ENCODE data around the gene PRKN. TPM values are rescaled to one million over a fixed set of nuclear protein-coding genes. Genes with fewer than 3 reads are reported as not detected.

Gene PRKN
- total RNA-seq, 6 experiments from 2014 or later: 0.32 TPM; not detected in 5

DNA sequence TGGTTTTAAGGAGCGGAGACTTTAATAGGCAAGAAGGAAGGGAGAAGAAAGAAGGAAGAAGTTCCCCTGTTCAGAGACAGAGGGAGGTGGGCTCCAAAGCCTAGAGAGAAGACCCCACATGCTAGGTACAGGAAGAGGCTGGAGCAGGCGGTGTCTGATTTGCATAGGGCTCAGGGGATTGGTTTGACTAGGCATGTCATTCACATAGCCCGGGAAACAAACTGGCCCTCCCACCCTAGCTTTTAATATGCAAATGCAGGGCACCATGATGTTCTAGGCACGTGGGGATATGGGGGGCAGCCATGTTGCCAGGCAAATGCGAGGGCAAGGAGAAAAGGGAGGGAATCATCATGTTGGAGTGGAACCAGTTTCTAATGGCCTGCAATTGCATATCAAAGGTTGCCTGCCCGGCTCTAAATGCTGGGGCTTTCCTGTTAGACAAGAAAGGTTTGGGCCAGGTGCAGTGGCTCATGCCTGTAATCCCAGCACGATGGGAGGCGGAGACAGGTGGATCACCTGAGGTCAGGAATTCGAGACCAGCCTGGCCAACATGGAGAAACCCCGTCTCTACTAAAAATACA, 1419.4 kb downstream of the PRKN start:
- peaks cover 17% of the 10 kb centered on the region for H3K4me1 Mint-ChIP-seq (ENCODE audit: low read depth)
- peaks cover 30% of the 10 kb centered on the region for H3K27me3 Mint-ChIP-seq (ENCODE audit: insufficient read depth)
- no peak overlapping the region for H3K27ac Mint-ChIP-seq
- no peaks in the 10 kb centered on the region for H3K9me3 Mint-ChIP-seq
- H3K4me3 Mint-ChIP-seq: no peak overlapping the region
- TF ChIP-seq, protein P1, sequence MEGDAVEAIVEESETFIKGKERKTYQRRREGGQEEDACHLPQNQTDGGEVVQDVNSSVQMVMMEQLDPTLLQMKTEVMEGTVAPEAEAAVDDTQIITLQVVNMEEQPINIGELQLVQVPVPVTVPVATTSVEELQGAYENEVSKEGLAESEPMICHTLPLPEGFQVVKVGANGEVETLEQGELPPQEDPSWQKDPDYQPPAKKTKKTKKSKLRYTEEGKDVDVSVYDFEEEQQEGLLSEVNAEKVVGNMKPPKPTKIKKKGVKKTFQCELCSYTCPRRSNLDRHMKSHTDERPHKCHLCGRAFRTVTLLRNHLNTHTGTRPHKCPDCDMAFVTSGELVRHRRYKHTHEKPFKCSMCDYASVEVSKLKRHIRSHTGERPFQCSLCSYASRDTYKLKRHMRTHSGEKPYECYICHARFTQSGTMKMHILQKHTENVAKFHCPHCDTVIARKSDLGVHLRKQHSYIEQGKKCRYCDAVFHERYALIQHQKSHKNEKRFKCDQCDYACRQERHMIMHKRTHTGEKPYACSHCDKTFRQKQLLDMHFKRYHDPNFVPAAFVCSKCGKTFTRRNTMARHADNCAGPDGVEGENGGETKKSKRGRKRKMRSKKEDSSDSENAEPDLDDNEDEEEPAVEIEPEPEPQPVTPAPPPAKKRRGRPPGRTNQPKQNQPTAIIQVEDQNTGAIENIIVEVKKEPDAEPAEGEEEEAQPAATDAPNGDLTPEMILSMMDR (IDR thresholded peaks at IDR 0.05): no peak
- no peak for DNase-seq
- no peaks in the 10 kb centered on the region for H3K36me3 Mint-ChIP-seq (ENCODE audit: low read depth)

- peaks cover 23% of the 10 kb centered on the region for H3K27me3 Mint-ChIP-seq (ENCODE audit: insufficient read depth)
- no peak for DNase-seq
- TF ChIP-seq, protein P1 (IDR thresholded peaks at IDR 0.05): no peak
- H3K9me3 Mint-ChIP-seq: no peaks in the 10 kb centered on the region
- peaks cover 37% of the 10 kb centered on the region for H3K4me1 Mint-ChIP-seq (ENCODE audit: low read depth)
- H3K4me3 Mint-ChIP-seq: no peak overlapping the region
- H3K27ac Mint-ChIP-seq: no peak overlapping the region
- H3K36me3 Mint-ChIP-seq (ENCODE audit: low read depth): no peaks in the 10 kb centered on the region
These were observed 1421.7 kb downstream of the PRKN start for GRCh38 chr6:161305860-161306259.

DNA sequence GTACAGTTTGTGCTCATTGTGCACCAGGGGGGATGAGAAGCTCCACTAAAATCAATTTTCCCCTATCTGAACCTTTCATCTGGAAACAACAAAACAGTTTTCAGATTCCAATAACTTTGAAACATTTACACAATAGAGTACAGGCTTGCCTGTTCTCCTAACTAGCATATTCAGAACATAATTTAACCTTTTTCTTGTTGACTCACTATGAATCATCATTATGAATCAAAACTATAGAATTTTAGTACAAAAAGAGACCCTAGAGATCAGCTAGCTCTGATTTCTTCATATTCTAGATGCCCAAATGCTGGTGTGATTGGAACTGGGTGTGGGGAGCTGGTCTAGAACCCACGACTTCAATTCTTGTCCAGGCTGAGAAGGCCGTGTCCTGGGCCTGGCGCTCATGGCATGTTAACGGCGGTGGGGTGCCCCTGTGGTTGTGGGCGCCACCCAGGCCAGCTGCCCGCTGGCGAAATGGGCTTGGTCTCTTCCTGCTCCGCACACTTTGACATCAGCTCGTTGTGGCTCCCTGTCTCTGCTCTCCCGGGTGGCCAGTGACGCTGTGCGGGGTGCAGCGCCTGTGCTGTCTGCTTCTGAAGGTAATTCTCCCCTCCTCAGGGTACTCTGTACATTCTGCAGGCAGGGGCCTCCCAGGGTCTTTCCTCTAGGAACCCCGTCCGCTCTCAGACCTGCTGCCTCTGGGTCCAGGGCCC, 1423.8 kb downstream of the PRKN start:
- no peak overlapping the region for H3K27ac Mint-ChIP-seq

GRCh38 chr6:161302949-161303348, 1424.6 kb downstream of the PRKN start:
- peaks cover 11% of the 10 kb centered on the region for H3K27me3 Mint-ChIP-seq (ENCODE audit: insufficient read depth)
- H3K36me3 Mint-ChIP-seq (ENCODE audit: low read depth): no peaks in the 10 kb centered on the region
- no peak for DNase-seq
- H3K4me3 Mint-ChIP-seq: no peak overlapping the region
- H3K27ac Mint-ChIP-seq: no peak overlapping the region
- H3K4me1 Mint-ChIP-seq (ENCODE audit: low read depth): peaks cover 37% of the 10 kb centered on the region
- H3K9me3 Mint-ChIP-seq: no peaks in the 10 kb centered on the region
- TF ChIP-seq, protein P1 (IDR thresholded peaks at IDR 0.05): no peak

More for the DNA sequence above, 1423.8 kb downstream of the PRKN start:
- H3K36me3 Mint-ChIP-seq (ENCODE audit: low read depth): no peaks in the 10 kb centered on the region
- peaks cover 14% of the 10 kb centered on the region for H3K27me3 Mint-ChIP-seq (ENCODE audit: insufficient read depth)
- H3K4me3 Mint-ChIP-seq: no peak overlapping the region
- DNase-seq: peak; percentile 6
- TF ChIP-seq, protein P1 (IDR thresholded peaks at IDR 0.05): no peak
- no peaks in the 10 kb centered on the region for H3K9me3 Mint-ChIP-seq
- H3K4me1 Mint-ChIP-seq (ENCODE audit: low read depth): peaks cover 37% of the 10 kb centered on the region

DNA sequence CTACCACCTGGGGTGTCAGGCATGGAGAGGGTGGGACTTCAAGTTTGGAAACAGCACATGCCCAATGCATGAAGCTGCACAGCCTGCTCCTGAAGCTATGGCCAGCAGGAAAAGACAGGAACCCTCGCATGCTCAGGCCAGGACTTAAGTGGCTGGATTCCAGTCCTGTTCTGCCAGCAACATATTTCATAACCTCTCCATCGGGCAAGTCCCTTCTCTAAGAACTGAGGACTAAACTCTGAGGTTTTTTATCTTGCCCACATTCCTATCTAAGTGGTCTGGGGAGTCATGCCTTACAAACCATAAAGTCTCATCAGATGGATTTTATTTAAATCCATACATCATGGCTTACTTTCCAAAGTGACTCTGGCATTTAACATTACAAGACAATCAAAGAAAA, 1426.2 kb downstream of the PRKN start:
- no peaks in the 10 kb centered on the region for H3K36me3 Mint-ChIP-seq (ENCODE audit: low read depth)
- DNase-seq: peak; percentile 38
- H3K9me3 Mint-ChIP-seq: no peaks in the 10 kb centered on the region
- H3K4me1 Mint-ChIP-seq (ENCODE audit: low read depth): peaks cover 37% of the 10 kb centered on the region
- peaks cover 8% of the 10 kb centered on the region for H3K27me3 Mint-ChIP-seq (ENCODE audit: insufficient read depth)
- TF ChIP-seq, protein P1 (IDR thresholded peaks at IDR 0.05): no peak
- H3K4me3 Mint-ChIP-seq: no peak overlapping the region
- no peak overlapping the region for H3K27ac Mint-ChIP-seq
